Stimulated activated CD8-positive, alpha-beta memory T cell treated with anti-CD3 and anti-CD28 coated beads, Interleukin-7, amount 100 ng/mL, for 48 hours (primary cell): ENCODE data around the gene RAB5A.
"Not testable (repeated sequence)": the region's sequence is repeated elsewhere in the genome, so short reads cannot be mapped to it uniquely, and the experiment has no call there.

Experiments used
- DNase-seq, 2 donors: peaks; one replicate each; pipeline ENCODE4 v3.0.0-alpha.2; 2020; ENCODE audit warnings: low read depth in 1 of 2; ENCODE audit errors: extremely low read depth in 1 of 2

The RAB5A gene

GRCh38 chr3:19946832-19947548 is at the start of gene RAB5A:
Gene RAB5A, plus strand, starts transcription at chr3:19947097. Its CDS starts 3,802 bp downstream, at chr3:19950899.
- peak; percentile 96 for DNase-seq

GRCh38 chr3:19898721-19899120 is 48.2 kb upstream of the RAB5A start:
- no peak for DNase-seq

DNA sequence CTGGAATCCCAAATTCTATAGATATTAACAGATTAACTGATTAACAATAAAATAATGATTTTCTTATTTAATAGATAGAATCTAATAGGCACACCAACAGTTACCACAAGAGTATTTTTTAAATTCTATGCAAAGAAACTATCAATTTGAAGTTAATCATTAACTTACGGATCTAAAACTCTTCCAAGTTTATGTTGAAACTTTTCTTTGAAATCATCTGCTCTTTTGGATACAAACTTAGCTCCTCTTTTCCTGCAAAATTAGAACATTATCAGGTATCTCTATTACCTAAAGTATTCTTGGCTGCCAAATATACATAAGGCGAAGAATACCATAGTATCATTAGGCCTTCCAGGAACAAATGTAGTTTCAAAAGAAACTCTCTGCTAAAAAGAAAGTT is 47.6 kb upstream of the RAB5A start:
- DNase-seq = no peak

DNA sequence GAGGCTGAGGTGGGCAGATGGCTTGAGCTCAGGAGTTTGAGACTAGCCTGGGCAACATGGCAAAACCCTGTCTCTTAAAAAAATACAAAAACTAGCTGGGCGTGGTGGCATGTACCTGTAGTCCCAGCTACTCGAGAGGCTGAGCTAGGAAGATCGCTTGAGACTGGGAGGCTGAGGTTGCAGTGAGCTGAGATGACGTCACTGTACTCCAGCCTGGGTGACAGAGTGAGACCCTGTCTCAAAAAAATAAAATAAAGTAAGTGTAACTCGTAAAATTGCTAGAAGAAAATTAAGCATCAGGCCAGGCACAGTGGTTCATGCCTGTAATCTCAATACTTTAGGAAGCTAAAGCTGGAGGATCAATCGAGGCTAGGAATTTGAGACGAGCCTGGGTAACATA is 47.1 kb upstream of the RAB5A start:
- not testable (repeated sequence) for DNase-seq

DNA sequence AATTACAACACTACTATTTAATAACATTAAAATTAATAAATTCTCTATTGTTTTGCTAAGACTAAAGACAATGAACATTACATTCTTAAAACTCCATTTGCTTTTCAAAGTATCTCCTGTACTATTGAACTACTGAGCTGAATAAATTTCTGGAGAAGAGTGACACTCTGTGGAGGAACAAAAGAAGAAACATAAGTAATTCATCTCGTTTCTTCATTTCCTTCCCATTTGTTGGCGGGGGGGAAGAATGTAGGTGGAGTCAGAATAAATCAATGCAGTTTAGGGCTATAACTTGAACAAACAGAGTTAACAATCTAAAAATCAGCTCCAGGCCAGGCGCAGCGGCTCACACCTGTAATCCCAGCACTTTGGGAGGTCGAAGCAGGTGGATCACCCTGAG is 45.6 kb upstream of the RAB5A start:
- DNase-seq = no peak

- DNase-seq = no peak
Measured at GRCh38 chr3:19901918-19902317, 45.0 kb upstream of the RAB5A start.

DNA sequence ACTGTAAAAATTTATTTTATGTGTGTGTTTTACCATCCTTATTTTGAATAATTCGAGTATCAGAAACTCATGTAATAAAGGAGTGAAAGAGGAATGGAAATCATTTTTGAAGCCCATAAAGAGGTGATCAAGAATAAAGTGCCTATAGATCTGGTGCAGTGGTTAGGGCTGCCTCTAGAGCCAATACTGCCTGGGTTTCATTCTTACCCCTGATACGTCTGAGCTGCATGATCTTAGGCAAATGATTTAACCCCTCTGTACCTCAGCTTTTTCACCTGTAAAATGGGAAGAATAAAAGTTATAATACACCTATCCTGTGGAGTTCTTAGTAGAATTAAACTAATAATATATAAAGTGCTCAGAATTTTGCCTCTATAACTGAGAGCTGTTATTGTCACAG is 43.2 kb upstream of the RAB5A start:
- DNase-seq = no peak

DNA sequence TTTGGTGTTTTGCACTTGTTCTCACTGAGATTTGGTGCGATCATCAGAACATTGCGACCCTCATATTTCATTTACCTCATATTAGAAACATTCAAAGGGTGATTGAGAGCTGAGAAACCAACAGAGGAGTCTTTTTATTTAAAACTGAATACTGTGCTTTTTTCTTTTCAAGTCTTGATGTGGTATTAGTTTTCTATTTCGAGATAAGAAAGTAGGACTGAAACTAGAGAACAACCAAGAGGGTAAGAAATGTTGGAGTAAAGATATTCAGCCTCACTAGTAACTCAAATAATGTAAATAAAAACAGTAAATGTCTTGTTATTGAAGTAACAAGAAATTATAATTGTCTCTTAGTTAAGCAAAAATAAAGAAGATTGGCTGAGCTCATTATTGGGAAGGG is 39.4 kb upstream of the RAB5A start:
- no peak for DNase-seq

- DNase-seq = no peak
Measured at GRCh38 chr3:19911452-19911851, 35.4 kb upstream of the RAB5A start.

DNA sequence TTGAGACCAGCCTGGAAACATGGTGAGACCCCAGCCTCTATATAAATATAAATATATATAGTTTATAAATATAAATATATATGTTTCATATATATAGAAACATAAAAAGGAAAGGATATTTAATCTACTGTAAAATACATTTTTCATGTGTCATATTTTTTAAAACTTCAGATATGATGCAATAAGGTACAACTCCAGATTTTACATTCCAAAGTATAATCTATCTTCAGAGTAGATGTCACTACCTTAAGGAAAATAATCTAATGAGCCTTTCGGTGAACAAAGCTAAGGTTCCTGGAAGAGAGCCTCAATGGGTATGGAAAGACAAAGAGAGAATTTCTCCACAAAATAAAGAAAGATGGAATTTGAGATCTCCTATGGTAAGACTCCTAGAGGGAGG is 29.7 kb upstream of the RAB5A start:
- no peak for DNase-seq

GRCh38 chr3:19920401-19921080 is 26.4 kb upstream of the RAB5A start:
- DNase-seq = no peak

- peak in 1 of 2 donors; percentile 49 for DNase-seq
Measured at GRCh38 chr3:19931180-19931692, 15.7 kb upstream of the RAB5A start.

- DNase-seq = no peak
Measured at GRCh38 chr3:19931767-19932188, 15.1 kb upstream of the RAB5A start.

- no peak for DNase-seq
Measured at GRCh38 chr3:19932422-19932821, 14.5 kb upstream of the RAB5A start.

- no peak for DNase-seq
Measured at GRCh38 chr3:19934098-19934566, 12.8 kb upstream of the RAB5A start, which contains the start of gene EFHB. Gene EFHB, minus strand, starts transcription at chr3:19934217. Its CDS starts 199 bp downstream, at chr3:19934018.

DNA sequence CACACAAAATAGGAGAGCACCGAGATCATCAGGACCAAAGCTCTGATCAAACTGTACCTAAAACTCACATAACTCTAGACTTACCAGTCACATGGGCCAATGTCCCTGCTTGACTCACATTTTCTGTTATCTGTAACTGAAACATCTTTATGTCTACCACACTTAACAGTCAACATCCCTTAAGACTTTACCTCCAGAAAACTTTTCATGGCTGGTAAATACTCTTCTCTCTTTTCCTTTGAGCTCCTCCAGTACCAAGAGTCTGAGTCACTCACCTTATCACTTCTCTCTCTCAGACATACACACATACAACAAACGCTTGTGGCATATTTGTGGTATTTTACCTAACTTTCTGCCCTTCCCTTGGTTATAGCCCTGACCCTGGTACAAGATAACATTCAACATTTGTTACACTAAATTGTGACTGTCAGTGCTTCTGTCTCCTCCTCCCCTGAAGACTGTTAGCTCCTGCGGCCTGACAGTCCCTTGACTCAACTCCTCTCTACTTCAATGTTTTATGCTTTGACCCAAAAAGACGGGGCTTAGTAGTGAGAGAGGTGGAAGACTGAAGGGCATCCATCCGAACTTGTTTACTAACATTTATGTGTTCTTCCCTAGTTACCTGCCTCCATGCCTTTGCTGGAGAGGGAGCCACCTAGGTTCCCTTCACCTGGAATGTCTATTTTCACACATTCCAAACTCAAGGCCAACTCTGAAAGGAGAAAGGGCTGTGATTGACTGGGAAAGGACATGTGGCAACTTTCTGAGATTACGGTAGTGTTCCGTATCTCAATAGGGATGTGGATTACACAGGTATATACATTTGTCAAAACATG is 9.2 kb upstream of the RAB5A start:
- DNase-seq = no peak

DNA sequence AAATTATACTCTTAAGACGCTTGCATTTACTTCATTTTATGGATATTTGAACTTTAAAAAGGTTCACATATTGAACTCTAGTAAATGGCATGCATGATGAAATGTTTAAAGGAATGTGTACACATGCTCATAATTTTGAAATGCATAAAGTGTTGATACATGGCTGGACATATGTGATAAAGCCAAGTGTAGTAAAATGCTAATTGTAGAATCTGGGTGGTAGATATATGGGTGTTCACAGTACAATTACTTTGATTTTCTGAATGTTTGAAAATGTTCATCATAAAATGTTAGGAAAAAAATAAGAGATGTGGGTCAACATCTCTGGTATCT is 8.6 kb upstream of the RAB5A start:
- no peak for DNase-seq

GRCh38 chr3:19940643-19941042 is 6.3 kb upstream of the RAB5A start:
- DNase-seq = no peak

- DNase-seq = no peak
Measured at GRCh38 chr3:19945534-19945933, 1.4 kb upstream of the RAB5A start.

- DNase-seq = no peak
Measured at GRCh38 chr3:19945969-19946831, 697 bp upstream of the RAB5A start.
